ENCODE data around the gene IP6K3.

IP6K3 gene

DNA sequence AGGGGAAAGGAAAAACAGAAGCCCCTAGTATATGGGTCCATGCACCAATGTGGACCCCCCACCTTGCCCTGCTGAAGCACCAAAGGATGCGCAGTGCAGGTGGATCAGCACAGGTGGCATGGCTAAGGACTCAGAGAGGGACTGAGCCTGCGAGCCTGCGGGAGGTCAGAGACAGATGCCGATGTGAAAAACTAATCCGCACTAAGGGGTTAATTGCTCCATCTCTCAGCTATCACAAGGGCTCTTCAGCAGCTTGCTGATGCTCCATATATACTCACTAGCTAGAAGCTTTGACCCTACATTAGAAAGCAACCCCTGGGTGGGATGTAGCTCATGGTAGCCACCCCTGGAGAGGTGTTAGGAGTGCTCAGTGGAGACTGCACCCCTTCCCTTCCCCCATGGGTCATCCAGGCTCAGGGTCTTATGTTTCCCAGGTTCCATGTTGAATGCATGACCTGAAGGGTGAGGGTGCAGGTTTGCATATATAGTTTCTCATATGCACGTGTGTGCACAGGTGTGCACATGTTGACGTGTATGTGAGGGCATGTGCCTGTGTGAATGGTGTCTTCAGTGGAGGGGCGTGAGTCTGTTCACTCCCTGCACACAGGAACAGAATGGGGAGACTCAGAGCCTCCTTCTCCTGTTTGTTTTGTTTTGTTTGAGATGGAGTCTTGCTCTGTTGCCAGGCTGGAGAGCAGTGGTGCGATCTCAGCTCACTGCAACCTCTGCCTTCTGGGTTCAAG, 13.4 kb upstream of the IP6K3 start:
- DNase-seq (ENCODE audit: low read depth in 2 of 2): no peak

DNA sequence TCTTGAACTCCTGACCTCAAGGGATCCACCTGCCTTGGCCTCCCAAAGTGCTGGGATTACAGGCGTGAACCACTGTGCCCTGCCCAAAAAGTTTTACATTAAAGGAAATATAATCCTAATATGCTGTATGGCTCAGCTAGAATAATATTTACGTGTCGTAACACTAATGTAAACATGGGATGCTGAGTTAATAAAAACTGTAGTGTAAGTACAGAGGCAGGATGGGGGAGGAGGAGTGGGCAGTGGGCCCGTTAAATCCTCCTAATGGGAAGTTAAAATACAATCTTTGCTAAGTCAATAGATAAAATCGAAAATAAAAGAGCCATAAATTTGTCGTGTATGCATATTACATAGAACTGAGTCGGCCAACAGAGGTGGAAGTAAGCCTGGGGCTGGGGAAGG, 12.1 kb upstream of the IP6K3 start:
- DNase-seq (ENCODE audit: low read depth in 2 of 2): no peak

- no peak for DNase-seq (ENCODE audit: low read depth in 2 of 2)
These were observed 11.2 kb upstream of the IP6K3 start for GRCh38 chr6:33757906-33758305.

- no peak for DNase-seq (ENCODE audit: low read depth in 2 of 2)
These were observed 10.4 kb upstream of the IP6K3 start for GRCh38 chr6:33757113-33757512.

GRCh38 chr6:33756211-33756954, 9.7 kb upstream of the IP6K3 start:
- DNase-seq (ENCODE audit: low read depth in 2 of 2): no peak

GRCh38 chr6:33755070-33755869, 8.6 kb upstream of the IP6K3 start:
- no peak for DNase-seq (ENCODE audit: low read depth in 2 of 2)

DNA sequence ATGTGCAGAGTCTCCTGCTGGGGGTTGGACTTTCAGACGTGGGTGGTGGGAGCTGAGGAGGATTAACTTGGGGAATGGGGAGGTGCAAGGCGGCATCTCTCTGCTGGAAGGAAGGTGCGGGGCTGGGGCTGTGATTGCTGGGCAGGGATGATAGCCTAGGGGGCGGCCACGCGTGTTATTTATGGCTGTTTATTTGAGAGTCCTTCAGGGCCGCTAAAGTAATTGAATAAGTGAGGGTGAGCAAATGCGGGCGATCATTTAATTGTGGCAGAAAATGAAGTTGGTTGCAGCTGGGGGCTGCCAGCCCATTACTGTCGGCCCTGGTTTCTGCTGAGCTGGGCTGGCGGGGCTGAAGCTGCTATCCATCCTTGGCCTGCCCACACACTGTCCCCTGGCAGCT, 7.5 kb upstream of the IP6K3 start:
- no peak for DNase-seq (ENCODE audit: low read depth in 2 of 2)

DNA sequence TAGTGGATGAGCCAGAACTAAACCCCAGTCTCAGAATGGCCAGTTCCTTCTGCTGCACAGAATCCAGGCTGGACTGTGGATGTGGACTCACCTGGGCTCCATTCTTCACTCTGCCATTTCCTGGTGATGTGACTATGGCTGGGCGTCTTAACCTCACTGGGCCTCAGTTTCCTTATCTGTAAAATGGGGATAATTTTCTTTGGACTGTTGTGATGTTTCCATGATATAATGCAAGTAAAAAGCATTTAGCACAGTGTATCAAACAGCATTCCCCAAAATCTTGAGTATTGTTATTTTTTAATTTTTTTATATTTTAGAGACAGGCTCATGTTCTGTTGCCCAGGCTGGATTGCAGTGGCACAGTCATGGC, 5.9 kb upstream of the IP6K3 start:
- no peak for DNase-seq (ENCODE audit: low read depth in 2 of 2)

DNA sequence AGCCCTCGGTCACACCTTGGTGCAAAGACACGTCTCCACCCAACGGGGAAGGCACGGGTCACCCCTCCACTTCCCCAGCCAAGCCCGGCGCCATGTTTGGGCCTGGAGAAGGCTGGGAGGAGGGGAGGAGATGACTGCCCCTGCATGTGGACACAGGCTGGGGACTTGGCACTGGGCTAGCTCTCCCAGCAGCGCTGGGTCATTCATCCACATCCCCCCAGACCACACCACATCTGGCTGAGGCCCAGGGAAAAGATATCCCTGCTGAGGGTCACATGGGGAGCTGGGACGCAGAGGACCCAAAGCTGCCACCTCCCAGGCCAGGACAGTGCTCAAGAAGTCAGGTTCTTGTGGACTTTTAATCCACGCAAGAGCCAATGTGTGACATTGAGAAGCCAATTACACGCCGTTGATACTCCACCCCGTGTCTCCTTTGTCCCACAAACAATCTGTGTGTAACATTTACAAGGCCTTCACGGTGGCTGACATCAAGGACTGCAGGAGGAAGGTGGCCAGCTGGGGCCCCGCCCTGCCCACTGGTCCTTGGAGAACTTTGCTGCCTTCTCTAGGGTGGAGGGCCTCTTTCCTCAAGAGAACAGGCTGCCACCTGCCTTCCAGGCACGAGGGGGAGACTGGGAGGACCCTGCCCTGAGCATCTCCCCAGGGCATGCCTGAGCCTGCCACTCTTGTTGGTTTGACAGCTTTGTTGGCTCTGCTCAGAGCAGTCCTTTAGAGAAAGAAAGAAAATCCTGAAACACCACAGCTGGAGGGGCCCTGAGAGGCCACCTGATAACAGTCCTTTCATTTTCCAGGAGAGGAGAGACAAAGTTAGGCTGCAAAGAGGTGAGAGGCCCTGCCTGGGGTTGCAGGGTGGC, 5.3 kb upstream of the IP6K3 start:
- no peak for DNase-seq (ENCODE audit: low read depth in 2 of 2)

DNA sequence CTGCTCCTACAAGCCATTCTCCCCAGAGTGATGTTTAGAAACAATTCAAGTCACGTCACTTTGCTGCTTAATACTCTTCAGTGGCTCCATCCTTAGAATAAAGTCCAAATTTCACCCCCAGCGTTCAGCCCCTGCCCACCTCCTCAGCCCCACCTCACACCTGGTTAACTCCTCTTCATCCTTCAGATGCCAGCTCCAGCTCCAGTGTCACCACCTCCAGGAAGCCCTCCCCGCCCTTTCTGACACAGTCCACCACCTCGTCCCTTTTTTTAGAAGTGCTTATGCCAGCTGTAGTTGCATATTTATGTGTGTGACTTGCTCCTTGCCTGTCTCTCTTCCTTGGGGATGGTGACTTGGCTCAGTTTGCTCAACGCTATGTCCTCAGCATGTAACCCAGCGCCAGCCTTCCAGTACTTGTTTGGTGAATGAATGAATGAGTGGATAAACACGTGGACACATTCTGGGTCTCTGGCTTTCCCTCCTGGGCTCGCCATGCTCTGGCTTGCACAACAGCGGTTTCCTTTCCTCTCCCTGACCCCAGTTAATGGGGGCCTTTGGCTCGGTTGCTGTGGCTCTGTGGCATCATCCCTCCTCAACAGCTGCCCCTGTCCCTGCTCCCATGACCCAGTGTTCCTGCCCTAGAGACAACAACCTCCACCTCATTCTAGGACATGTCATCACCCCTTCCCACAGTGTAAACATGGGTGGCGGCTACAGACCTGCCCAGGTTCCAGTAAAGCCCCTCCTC, 3.7 kb upstream of the IP6K3 start:
- no peak for DNase-seq (ENCODE audit: low read depth in 2 of 2)

DNA sequence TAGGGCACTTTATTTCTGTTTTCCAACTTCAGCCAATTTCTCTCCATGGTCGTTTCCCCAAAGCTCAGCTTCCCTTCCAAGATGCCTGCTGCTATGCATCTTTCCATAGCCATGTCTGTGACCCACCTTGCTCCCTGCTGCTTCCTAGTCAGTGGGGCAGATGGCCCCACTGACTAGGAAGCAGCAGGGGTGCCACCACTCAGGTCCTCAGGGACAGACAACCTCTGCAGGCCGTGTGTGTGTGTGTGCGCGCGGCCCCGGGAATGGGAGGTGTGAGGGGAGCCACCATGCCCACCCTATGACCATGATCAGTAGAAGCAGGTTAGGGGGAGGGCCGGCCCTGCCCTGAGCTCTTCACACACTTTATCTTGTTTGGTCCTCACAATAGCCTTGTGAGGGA, 2.7 kb upstream of the IP6K3 start:
- DNase-seq (ENCODE audit: low read depth in 2 of 2): no peak

DNA sequence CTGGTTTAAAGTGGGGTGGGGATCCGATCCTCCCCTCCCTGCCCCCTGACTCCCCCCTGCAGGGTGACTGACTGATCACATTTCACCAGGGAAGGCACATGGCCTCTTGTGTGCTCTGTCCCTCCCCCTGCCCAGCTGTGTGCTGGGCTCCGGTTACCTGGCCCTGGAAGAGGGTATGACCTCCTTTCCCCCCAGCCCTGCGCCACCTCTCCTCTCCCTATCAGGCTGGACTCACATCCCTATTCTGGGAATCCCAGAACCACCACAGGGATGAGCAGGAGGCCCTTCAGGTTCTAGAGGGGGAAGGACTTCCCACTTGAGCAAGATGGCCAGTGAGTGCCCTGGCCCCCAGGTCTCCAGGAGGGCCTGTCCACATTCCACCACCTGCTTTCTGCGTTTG, 2.1 kb upstream of the IP6K3 start:
- no peak for DNase-seq (ENCODE audit: low read depth in 2 of 2)

GRCh38 chr6:33747823-33748222, 1.1 kb upstream of the IP6K3 start:
- no peak for DNase-seq (ENCODE audit: low read depth in 2 of 2)

DNA sequence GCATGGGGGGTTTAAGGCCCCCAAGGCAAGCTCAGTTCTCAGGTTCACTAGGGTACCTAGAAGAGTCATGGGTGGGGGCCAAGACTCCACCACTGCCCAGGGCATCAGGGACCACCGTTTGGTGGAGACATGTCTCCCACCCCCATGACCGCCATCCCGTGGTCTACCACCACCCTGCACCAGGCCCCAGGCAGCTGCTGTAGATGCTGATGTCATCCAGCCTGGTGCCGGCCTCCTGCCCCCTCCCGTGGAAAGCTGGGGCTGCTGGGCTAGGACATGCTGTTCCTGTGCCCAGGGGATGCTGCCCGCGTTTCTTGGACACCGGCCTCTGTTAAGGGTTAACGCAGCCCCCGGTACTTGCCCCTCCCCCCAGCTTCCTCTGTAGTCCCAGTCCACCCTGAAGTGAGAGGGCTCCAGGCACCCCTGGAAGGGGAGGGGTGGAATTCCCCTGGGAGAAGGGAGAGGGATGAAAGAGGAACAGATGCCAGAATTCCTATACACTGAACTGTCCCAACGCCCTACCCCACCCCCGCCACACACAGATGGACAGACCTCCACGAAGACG, 587 bp downstream of the IP6K3 start:
- no peak for DNase-seq (ENCODE audit: low read depth in 2 of 2)

DNA sequence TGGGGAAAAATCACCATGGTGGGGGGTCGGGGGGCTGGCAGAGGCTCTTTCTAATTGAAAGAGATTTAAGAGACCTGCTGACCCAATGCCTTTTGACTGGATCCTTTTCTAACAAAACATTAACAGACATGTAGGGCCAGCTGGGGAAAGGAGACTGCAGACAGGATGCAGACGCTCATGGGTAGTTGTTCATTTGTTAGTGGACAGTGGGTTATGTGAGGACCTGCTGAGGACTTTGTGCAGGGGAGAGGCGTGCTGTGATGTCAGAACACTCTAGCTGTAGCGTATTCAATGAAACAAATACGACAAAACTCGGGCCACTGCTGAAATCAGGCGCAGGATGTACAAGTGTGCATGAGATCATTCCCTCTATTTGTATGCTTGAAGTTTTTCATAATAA, 1.2 kb downstream of the IP6K3 start:
- no peak for DNase-seq (ENCODE audit: low read depth in 2 of 2)

DNA sequence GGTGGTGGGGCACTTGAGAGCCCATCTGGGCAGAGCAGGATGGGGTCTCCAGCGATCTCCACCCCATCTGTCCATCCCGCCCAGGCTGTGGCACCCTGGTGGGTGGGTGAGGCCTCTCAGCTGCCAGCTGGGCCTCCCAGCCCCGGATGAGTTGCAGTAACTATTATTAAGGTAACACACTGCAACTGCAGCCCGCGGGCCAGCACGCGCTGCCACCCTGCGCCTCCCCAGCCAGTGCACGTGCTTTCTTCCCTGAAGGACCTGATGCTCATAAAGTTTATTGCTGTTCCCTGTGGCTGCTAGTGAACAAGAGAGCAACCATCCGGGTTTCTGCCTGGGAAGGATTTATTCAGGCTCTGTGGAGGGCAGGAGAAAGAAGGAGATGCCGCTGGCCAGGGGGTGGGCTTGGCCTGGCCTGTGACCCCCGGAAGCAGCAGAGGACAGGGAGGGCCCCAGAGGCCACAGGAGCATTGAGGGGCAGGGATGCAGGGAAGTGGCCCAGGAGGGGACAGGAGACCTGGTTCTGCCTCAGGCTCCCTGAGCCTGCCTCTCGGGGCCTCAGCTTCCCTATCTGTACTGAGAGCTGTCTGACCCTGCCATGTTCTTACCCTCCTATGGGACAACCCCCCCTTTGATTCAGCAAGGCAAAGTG, 1.7 kb downstream of the IP6K3 start:
- DNase-seq (ENCODE audit: low read depth in 2 of 2): no peak

- DNase-seq (ENCODE audit: low read depth in 2 of 2): peak; percentile 50 to 52
These were observed 2.5 kb downstream of the IP6K3 start for GRCh38 chr6:33744001-33744848.

GRCh38 chr6:33742837-33743236, 3.9 kb downstream of the IP6K3 start:
- DNase-seq (ENCODE audit: low read depth in 2 of 2): no peak

GRCh38 chr6:33742092-33742491, 4.6 kb downstream of the IP6K3 start:
- no peak for DNase-seq (ENCODE audit: low read depth in 2 of 2)

Measured in stimulated activated CD8-positive, alpha-beta memory T cell treated with anti-CD3 and anti-CD28 coated beads, Interleukin-2, amount 100 ng/mL, for 1 hour (primary cell).